Measurements from ENCODE around the gene MIA2.
"Not testable (repeated sequence)": the region's sequence is repeated elsewhere in the genome, so short reads cannot be mapped to it uniquely, and the experiment has no call there.

Gene MIA2, protein sequence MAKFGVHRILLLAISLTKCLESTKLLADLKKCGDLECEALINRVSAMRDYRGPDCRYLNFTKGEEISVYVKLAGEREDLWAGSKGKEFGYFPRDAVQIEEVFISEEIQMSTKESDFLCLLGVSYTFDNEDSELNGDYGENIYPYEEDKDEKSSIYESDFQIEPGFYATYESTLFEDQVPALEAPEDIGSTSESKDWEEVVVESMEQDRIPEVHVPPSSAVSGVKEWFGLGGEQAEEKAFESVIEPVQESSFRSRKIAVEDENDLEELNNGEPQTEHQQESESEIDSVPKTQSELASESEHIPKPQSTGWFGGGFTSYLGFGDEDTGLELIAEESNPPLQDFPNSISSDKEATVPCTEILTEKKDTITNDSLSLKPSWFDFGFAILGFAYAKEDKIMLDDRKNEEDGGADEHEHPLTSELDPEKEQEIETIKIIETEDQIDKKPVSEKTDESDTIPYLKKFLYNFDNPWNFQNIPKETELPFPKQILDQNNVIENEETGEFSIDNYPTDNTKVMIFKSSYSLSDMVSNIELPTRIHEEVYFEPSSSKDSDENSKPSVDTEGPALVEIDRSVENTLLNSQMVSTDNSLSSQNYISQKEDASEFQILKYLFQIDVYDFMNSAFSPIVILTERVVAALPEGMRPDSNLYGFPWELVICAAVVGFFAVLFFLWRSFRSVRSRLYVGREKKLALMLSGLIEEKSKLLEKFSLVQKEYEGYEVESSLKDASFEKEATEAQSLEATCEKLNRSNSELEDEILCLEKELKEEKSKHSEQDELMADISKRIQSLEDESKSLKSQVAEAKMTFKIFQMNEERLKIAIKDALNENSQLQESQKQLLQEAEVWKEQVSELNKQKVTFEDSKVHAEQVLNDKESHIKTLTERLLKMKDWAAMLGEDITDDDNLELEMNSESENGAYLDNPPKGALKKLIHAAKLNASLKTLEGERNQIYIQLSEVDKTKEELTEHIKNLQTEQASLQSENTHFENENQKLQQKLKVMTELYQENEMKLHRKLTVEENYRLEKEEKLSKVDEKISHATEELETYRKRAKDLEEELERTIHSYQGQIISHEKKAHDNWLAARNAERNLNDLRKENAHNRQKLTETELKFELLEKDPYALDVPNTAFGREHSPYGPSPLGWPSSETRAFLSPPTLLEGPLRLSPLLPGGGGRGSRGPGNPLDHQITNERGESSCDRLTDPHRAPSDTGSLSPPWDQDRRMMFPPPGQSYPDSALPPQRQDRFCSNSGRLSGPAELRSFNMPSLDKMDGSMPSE (N-terminal part only)
- 16.9 to 77.2 (median 45.8) reads per million in 18 experiments for total RNA-seq

DNA sequence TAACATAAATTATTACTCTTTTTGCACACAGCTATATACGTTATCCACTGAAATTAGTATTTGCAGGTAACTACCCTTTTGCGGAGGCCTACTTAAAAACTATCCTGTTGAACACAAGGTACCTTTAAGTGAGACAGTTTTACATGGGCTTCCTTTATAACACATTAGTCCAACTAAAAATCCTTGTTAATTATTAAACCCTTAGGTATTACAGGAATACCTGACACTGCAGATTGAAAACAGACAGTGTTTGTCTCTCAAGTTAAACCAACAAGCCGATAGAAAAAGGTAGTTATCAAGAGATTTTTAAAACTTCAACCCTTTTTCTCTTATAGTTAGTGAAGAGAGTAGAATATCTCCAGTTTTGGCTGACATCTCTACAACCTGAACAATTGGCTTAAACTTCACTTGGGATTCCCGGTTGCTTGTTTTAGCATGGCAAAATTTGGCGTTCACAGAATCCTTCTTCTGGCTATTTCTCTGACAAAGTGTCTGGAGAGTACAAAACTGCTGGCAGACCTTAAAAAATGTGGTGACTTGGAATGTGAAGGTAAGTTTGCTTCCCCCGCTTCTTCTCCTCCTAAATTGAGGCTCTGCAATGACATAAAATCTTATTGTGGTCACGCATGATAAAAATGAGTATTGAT is at the start of gene MIA2:
Gene MIA2, plus strand, starts transcription at position 236 of the 647 bp plus-strand sequence. Its CDS starts 200 bp downstream, at position 436.
- no peak for DNase-seq

DNA sequence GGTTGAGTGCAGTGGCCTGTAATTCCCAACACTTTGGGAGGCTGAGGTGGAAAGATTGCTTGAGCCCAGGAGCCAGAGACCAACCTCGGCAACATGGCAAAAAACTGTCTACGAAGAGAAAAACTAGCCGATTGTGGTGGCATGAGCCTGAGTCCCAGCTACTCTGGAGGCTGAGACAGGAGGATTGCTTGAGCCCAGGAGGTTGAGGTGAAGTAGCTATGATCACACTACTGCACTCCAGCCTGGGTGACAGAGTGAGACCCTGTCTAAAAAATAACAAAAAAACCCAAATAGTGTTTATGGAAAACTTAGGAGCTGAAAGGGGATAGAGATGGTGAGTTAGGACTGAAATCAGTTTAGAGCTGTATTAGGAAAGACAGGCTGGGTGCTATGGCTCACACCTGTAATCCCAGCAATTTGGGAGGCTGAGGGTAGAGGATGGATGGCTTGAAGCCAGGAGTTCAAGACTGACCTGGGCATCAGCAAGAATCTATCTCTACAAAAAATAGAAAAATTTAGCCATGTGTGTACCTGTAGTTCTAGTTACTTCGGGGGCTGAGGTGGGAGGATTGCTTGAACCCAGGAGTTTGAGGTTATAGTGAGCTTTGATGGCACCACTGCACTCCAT is 49.0 kb upstream of the MIA2 start:
- no peak for DNase-seq

DNA sequence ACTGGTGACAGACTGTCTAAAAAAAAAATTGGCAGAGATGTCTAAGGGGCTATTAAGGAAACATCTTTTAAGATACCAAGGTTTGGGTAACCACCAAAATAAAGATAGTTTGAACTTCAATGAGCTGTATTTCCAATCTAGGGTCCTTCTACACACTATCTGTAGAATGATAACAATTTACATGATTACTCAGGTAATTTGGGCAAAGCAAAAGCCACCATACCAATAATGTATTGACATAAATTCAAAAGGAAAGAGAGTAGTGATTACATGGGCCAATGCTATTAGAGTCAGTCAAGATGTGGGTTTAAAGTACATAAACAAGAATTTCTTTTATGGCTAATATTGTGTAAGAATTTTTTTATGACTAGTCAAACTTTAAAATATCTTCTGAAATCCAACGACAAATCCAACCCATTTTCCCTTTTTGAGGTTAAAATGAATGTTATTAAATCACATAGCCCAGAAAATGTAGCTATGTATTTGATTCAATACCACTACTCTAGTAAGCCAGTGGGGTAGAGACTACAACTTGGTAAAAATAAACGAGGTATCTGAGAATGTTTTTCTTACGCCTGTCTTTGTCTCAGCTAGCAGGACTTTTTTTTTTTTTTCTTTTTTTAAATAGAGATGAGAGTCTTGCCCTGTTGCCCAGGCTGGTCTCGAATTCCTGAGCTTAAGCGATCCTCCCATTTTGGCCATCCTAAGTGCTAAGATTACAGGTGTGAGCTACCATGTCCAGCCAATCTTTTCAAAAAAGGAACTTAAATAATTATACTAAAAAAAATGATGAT is 48.3 kb upstream of the MIA2 start:
- no peak for DNase-seq

DNA sequence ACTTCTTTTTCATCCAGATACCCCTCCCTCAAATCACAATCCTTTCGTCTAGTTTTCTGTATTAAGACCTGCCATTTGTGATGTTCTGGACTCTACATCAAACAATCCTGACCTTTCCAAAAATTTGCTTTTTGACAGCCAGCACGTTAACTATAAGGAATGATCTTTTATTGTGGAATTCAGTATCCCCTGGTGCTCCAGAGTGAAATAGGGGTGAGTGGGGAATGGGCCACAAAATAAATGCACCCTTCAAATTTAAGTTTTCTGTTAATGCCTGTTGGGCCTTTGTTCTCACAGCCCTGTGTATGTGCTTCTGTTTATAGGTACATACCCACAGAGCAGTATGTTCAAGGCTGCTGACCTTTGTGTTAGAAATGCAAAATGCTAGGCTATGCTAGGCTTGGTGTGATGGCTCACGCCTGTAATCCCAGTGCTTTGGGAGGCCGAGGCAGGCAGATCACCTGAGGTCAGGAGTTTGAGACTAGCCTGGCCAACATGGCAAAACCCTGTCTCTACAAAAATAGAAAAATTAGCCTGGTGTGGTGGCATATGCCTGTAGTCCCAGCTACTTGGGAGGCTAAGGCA is 46.7 kb upstream of the MIA2 start:
- no peak for DNase-seq

DNA sequence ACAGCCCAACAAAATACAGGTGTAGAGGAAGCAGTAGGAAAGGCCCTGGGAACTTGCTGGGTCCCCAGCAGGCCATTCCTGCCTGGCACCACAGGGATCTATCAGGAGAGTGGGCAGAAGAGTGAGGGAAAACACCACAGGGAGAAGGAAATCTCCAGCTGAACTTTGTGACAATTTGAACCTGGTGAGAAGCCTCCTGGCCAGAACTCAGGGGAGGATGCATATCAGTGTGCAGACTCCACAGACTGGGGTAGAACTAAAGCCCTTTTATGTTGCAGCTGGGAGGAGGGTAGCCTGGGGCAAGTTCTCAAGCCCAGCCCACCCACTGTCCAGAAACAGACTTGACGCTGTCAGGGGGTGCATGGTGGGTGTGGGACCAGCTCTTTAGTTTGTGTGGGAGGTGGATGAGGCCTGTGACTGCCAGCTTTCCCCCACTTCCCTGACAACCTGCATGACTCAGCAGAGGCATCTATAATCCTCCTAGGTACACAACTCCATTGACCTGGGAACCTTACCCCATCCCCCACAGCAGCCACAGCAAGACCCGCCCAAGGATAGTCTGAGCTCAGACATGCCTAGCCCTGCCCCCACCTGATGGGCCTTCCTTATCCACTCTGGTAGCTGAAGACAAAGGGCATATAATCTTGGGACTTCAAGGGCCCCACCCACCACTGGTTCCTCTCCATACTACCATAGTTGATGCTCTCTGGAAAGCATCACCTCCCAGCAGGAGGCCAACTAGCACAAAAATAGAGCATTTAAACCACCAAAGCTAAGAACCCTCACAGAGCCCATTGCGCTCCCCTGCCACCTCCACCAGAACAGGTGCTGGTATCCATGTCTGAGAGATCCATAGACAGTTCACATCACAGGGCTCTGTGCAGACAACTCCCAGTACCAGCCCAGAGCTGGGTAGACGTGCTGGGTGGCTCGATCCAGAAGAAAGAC is 29.8 kb upstream of the MIA2 start:
- DNase-seq: peak in 1 of 2 donors; percentile 13

DNA sequence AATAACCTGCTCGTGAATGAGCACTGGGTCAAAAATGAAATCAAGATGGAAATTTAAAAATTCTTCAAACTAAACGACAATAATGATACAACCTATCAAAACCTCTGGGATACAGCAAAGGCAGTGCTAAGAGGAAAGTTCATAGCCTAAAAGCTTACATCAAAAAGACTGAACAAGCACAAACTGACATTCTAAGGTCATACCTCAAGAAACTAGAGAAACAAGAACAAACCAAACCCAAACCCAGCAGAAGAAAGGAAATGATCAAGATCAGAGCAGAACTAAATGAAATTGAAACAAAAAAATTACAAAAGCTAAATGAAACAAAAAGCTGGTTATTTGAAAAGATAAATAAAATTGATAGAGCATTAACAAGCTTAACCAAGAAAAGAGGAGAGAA is 26.3 kb upstream of the MIA2 start:
- DNase-seq: not testable (repeated sequence)

DNA sequence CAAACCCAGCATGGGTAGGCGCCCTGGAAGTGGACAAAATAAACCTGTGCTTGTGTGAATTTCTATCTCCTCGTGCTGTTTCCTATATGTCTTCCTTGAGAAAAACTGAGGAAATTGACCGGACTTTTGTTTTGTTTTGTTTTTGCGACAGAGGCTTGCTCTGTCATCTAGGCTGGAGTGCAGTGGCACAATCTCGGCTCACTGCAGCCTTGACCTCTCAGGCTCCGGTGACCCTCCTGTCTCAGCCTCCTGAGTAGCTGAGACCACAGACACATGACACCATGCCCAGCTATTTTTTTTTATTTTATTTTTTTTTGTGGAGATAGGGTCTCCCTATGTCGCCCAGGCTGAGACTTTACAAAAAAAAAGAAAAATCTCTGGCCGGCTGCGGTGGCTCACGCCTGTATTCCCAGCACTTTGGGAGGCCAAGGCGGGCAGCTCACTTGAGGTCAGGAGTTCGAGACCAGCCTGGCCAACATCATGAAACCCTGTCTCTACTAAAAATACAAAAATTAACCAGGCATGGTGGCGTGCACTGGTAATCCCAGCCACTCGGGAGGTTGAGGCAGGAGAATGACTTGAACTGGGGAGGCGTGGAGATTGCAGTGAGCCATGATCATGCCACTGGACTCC is 22.5 kb upstream of the MIA2 start:
- DNase-seq: no peak

DNA sequence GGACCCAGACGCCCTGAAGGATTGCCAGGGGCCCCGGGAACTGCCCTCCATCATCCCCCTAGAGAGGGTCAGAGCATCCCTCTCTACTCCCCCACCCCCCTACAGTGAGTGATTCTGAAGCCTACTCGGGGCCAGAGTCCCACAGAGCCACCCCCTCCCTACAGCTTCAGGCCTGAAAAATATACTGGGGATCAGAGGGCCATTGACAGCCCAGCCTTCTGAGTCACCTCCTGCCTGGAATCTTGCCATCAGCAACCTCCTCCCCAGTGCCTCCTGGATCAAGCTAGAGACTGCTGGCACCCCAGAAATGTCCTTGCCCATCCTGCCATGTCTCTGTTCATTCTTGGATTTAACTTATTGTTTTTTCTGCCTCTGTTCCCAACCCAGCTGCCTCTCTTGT is 21.7 kb upstream of the MIA2 start:
- no peak for DNase-seq

DNA sequence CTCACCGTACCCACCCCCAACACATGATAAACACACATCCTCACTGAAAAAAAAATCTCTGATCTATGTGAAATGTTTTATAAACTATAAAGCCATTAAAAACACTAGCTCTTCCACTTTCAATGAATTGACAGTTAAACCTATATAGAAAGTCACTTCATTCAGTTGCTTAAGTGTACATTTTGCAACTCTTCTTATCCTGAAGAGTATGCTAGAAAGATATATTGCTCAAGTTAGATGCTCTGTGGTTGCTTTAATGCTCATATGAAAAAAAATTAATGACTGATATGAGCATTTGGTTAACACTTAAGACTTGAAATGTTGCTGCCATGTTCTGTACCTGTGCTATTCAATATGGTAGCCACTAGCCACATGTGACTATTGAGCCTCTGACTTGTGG is 21.0 kb upstream of the MIA2 start:
- no peak for DNase-seq

DNA sequence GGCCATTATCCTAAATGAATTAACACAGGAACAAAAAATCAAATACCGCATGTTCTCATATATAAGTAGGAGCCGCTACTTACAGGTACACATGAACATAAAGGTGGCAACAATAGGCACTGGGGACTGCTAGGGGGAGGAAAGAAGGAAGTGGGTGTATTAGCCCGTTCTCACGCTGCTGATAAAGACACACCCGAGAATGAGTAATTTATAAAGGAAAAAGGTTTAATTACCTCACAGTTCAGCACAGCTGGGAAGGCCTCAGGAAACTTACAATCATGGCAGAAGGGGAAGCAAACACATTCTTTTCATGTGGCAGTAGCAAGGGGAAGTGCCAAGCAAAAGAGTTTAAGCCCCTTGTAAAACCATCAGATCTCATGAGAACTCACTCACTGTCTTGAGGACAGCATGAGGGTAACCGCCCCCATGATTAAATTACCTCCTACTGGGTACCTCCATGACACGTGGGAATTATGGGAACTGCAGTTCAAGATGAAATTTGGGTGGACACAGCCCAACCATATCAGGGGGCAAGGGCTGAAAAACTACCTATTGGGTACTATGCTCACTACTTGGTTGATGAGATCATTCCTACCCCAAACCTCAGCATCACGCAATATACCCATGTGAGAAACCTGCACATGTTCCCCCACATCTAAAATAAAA is 16.4 kb upstream of the MIA2 start:
- peak in 1 of 2 donors; percentile 11 for DNase-seq

DNA sequence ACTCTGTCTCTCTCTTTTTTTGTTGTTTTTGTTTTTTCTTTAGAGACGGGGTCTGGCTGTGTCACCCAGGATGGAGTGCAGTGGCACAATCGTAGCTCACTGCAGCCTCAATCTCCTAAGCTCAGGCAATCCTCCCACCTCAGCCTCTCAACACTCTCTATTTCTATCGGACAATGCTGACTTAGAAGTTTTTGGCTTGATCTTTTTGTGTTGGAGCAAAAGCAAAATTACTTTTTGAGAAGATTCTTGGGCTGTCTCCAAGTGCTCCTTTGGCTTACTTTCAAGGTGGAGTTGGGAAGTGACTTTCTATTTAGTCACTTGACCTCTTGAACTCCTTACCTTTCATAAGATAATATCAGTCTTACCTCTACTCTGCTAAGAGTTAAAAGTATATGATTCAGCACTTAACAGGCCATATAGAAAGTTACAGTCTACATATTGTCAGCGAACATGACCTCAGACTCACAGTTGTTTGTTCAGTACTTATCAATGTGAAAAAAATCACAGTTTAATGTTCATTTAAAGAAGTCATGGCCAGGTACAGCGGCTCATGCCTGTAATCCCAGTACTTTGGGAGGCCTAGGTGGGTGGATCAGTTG is 15.4 kb upstream of the MIA2 start:
- DNase-seq: no peak

DNA sequence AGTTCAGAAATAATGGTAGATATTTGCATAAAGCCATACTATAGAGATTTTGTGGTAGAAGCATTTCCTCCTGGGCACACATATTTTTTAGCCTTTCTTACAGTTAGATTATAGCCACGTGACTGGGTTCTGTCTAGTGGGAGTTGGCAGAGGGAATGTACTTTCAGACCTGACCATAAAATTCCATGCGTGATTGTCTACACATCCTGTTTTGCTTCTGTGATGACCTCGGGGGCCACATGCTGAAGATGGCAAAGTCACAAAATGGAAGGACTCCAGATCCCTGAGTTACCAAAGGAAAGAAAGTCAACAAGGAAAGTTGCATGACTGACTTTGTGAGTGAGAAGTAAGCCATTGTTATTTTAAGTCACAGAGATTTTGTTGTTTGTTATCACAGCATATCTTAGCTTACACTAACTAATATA is 14.6 kb upstream of the MIA2 start:
- no peak for DNase-seq

DNA sequence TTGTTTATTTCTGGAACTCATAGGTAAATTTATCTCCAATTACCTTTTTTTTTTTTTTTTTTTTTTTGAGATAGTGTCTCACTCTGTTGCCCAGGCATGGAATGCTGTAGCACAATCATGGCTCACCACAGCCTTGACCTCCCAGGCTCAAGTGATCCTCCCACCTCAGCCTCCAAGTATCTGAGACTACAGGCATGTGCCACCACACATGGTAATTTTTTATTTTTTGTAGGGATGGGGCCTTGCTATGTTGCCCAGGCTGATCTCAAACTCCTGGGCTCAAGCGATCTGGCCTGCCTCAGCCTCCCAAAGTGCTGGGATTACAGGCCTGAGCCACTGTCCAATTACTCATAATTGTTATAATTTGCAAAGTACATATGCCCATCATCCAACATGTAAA is 13.2 kb upstream of the MIA2 start:
- not testable (repeated sequence) for DNase-seq

DNA sequence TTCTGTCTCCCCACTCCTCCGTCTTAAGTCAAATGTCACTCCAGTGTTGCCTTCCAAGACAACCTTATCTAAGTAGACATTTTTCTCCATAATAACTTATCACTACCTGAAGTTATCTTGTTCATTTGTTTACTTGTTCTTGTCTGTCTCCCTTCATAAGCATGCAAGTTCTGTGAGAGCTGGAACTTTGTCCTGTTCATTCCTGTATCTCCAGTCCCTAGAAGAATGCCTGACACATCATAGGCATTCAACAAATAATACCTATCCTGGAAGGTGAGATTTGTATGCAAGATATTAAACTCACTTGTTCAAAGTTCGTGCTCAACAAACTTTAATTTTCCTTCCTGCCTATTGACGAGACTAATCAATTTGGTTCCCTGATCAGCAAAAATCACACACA is 5.7 kb upstream of the MIA2 start:
- no peak for DNase-seq

DNA sequence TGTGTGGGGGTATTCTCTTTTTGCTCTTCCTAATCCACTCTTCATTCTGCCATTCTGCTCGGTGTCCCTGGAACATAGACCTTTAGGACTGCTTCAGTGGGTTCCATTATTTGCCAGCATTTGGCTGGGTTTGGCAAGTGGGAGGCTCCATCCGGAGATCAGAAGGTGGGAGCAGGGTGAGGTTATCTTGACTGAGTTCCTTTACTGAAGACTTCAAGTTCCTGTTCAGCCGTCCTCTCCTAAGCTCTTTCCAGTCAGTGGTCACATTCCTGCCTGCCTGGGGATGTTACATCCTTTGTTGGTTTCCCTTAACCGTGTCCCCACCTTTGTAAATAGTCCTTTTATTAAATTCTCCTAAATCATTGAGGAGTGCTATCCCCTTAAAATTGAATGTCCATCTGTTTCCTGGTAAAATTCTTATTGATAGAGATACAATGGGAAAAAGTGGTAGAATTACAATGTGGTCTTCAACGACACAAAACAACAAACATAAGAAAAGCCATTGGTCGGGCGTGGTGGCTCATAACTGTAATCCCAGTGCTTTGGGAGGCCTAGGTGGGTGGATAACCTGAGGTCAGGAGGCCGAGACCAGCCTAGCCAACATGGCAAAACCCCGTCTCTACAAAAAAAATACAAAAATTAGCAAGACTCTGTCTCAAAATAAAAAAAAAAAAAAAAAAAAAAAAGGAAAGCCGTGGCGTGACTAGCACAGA is 5.0 kb upstream of the MIA2 start:
- peak in 1 of 2 donors; percentile 43 for DNase-seq

DNA sequence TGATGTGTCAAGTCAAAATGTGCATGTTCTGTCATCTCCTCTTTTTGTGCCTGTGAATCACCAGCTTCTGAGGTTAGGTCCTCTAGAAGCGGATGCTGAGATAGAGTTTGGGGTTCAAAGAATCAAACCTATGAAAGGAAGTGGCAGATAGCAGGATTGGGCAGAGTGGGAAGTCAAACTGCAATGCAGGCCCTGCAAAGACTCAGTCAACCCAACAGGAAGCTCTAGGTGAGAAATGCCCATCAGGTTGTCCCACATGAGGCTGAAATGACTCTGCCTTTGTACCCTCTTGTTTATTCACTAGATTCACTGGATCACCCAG is 4.5 kb upstream of the MIA2 start:
- DNase-seq: peak in 1 of 2 donors; percentile 70

DNA sequence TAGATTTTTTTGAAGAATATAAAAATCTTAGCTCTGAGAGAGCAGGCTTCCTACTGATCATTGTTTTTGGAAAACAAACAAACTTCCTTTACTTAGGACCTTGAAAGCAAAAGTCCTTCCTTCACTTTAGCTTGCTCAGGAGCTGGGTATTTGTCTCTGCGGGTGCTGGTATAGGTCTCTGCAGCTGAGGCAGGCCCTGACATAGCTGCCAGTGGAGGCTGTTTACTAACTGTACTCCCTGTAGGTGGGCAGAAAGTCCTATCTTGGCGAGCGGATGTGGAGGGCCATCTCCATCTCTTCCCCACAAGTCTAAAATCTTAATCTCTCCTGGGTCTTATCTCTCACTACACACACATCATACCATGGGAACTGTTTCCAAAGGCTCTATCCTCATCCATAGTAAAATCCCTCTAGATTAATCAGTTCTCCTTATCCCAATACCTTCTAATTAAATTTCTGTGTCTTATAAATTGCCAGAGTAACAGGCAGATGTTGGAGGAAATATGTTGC is 4.1 kb upstream of the MIA2 start:
- no peak for DNase-seq
